Suppressor macrophage treated with lipopolysaccharide for 1 hour (primary cell): Measurements from ENCODE around the gene SOX30.
A peak's percentile ranks its signal among the peaks of the same experiment; 100 is the strongest.

ENCODE experiments used
- DNase-seq, 3 donors: peaks; one replicate each; pipeline ENCODE4 v3.0.0-alpha.2; 2020 to 2022

Gene SOX30

GRCh38 chr5:157659868-157660660 lies 7.8 kb upstream of the SOX30 start:
- no peak for DNase-seq

- no peak for DNase-seq
These were observed 6.7 kb upstream of the SOX30 start for GRCh38 chr5:157658893-157659292.

GRCh38 chr5:157657516-157657915 lies 5.3 kb upstream of the SOX30 start:
- DNase-seq, result no peak

GRCh38 chr5:157651623-157652376 lies 438 bp downstream of the SOX30 start:
- peak; percentile 64 to 80 (median 67) for DNase-seq

- DNase-seq, result no peak
These were observed 1.1 kb downstream of the SOX30 start for GRCh38 chr5:157650991-157651611.

- DNase-seq, result no peak
These were observed 3.1 kb downstream of the SOX30 start for GRCh38 chr5:157649101-157649500.

GRCh38 chr5:157648275-157648990 lies 3.8 kb downstream of the SOX30 start:
- DNase-seq, result no peak

- DNase-seq, result no peak
These were observed 11.7 kb downstream of the SOX30 start for GRCh38 chr5:157640406-157641066.

- no peak for DNase-seq
These were observed 21.9 kb downstream of the SOX30 start for GRCh38 chr5:157630341-157630740.

GRCh38 chr5:157626831-157627230 lies 25.4 kb downstream of the SOX30 start:
- no peak for DNase-seq

- DNase-seq, result no peak
These were observed 28.1 kb downstream of the SOX30 start for GRCh38 chr5:157624144-157624543.

- DNase-seq, result no peak
These were observed 31.5 kb downstream of the SOX30 start for GRCh38 chr5:157620776-157621175.

GRCh38 chr5:157618191-157618765 lies 34.0 kb downstream of the SOX30 start:
- no peak for DNase-seq

- DNase-seq, result no peak
These were observed 35.5 kb downstream of the SOX30 start for GRCh38 chr5:157616785-157617184.

GRCh38 chr5:157613385-157614245 lies 38.6 kb downstream of the SOX30 start:
- peak; percentile 69 to 73 (median 72) for DNase-seq

GRCh38 chr5:157612581-157612980 lies 39.7 kb downstream of the SOX30 start:
- no peak for DNase-seq

GRCh38 chr5:157611571-157612476 lies 40.4 kb downstream of the SOX30 start:
- DNase-seq, result peak; percentile 88 to 96 (median 95)

- no peak for DNase-seq
These were observed 41.2 kb downstream of the SOX30 start for GRCh38 chr5:157610990-157611389.

- DNase-seq, result no peak
These were observed 43.2 kb downstream of the SOX30 start for GRCh38 chr5:157608972-157609565.
